Activated T-cell treated with anti-CD3 and anti-CD28 coated beads, Interleukin-2, amount 50 U/mL, for 72 hours (primary cell): ENCODE results near the gene HLTF. TPM values are rescaled to one million over a fixed set of nuclear protein-coding genes. Genes with fewer than 3 reads are reported as not detected.

Experiments
- ATAC-seq, 2 donors: fragments of 150-1000 bp; cut with Tn5 transposase; replicated peaks in 1 of 2; 2 replicates each; pipeline ENCODE4 v1.10.0; 2021; ENCODE audit warnings: moderate library complexity in 2 of 2, mild to moderate bottlenecking in 1 of 2
- DNase-seq, 2 donors: peaks; one replicate each; pipeline ENCODE4 v3.0.0; 2021 to 2022; ENCODE audit warnings: mixed read lengths in 1 of 2
- H3K27ac Mint-ChIP-seq: one replicate; pipeline ENCODE4 v1.8.0; 2022; ENCODE audit warnings: mild to moderate bottlenecking, moderate library complexity, mixed read lengths
- H3K27me3 Mint-ChIP-seq: one replicate; pipeline ENCODE4 v1.8.0; 2022; ENCODE audit warnings: low read depth, mixed read lengths
- H3K36me3 Mint-ChIP-seq, 2 donors: one replicate each; pipeline ENCODE4 v1.8.0; 2022; ENCODE audit warnings: mixed read lengths in 2 of 2, mild to moderate bottlenecking in 1 of 2; ENCODE audit not compliant: insufficient read depth in 2 of 2
- H3K4me1 Mint-ChIP-seq: one replicate; pipeline ENCODE4 v1.8.0; 2022; ENCODE audit warnings: low read depth, mixed read lengths
- H3K4me3 Mint-ChIP-seq, 2 donors: one replicate each; pipeline ENCODE4 v1.8.0; 2022; ENCODE audit warnings: mild to moderate bottlenecking in 2 of 2, mixed read lengths in 2 of 2, moderate library complexity in 2 of 2
- H3K9me3 Mint-ChIP-seq, 2 donors: one replicate each; pipeline ENCODE4 v1.8.0; 2022; ENCODE audit warnings: mixed read lengths in 2 of 2
- total RNA-seq, 2 donors: library from RNA; stranded (reverse); gene quantifications; one replicate each; pipeline ENCODE4 v1.2.3, GENCODE V29; 2022

HLTF gene
- total RNA-seq, 2 donors from 2014 or later: 28.0 to 31.9 TPM

GRCh38 chr3:149023951-149024350 is 62.4 kb downstream of the HLTF start:
- ATAC-seq (no peak), DNase-seq (no peak)
- Mint-ChIP-seq H3K27ac (peak overlapping the region; percentile 42), H3K4me3 (no peak overlapping the region), H3K9me3 (peaks cover 0 to 3% of the 10 kb centered on the region in 2 donors), H3K36me3 (peaks cover 6 to 14% of the 10 kb centered on the region in 2 donors), H3K27me3 (no peaks in the 10 kb centered on the region), H3K4me1 (peaks cover 5% of the 10 kb centered on the region)

GRCh38 chr3:149021830-149022229 is 64.5 kb downstream of the HLTF start:
- H3K36me3 Mint-ChIP-seq: peaks cover 6 to 11% of the 10 kb centered on the region in 2 donors
- no peak for ATAC-seq
- no peak for DNase-seq
- peak overlapping the region; percentile 22 for H3K27ac Mint-ChIP-seq
- no peak overlapping the region for H3K4me3 Mint-ChIP-seq
- H3K9me3 Mint-ChIP-seq: peaks cover 0 to 3% of the 10 kb centered on the region in 2 donors
- no peaks in the 10 kb centered on the region for H3K27me3 Mint-ChIP-seq
- H3K4me1 Mint-ChIP-seq: peaks cover 6% of the 10 kb centered on the region

GRCh38 chr3:149020839-149021252 is 65.5 kb downstream of the HLTF start:
- Mint-ChIP-seq H3K9me3 (peaks cover 0 to 3% of the 10 kb centered on the region in 2 donors), H3K36me3 (peaks cover 6 to 11% of the 10 kb centered on the region in 2 donors), H3K4me3 (peak overlapping the region in 1 of 2 donors; percentile 2), H3K4me1 (peaks cover 12% of the 10 kb centered on the region), H3K27me3 (no peaks in the 10 kb centered on the region), H3K27ac (no peak overlapping the region)
- no peak for DNase-seq
- peak; percentile 19 to 57 for ATAC-seq

GRCh38 chr3:149020196-149020838 is 66.0 kb downstream of the HLTF start:
- H3K4me3 Mint-ChIP-seq: peak overlapping the region in 1 of 2 donors; percentile 8
- peak in 1 of 2 donors; percentile 6 for ATAC-seq
- H3K27me3 Mint-ChIP-seq: no peaks in the 10 kb centered on the region
- peaks cover 6 to 11% of the 10 kb centered on the region in 2 donors for H3K36me3 Mint-ChIP-seq
- H3K4me1 Mint-ChIP-seq: peaks cover 12% of the 10 kb centered on the region
- H3K27ac Mint-ChIP-seq: no peak overlapping the region
- DNase-seq: no peak
- H3K9me3 Mint-ChIP-seq: peaks cover 0 to 3% of the 10 kb centered on the region in 2 donors

- peaks cover 0 to under 1% of the 10 kb centered on the region in 2 donors for H3K9me3 Mint-ChIP-seq
- H3K36me3 Mint-ChIP-seq: peaks cover 5 to 6% of the 10 kb centered on the region in 2 donors
- no peak overlapping the region for H3K27ac Mint-ChIP-seq
- no peak for DNase-seq
- ATAC-seq: no peak
- H3K4me3 Mint-ChIP-seq: no peak overlapping the region
- H3K4me1 Mint-ChIP-seq: peaks cover 12% of the 10 kb centered on the region
- H3K27me3 Mint-ChIP-seq: no peaks in the 10 kb centered on the region
These were observed 66.8 kb downstream of the HLTF start for GRCh38 chr3:149019580-149019979.

- H3K27me3 Mint-ChIP-seq: no peaks in the 10 kb centered on the region
- no peak overlapping the region for H3K4me3 Mint-ChIP-seq
- H3K36me3 Mint-ChIP-seq: peaks cover 2 to 7% of the 10 kb centered on the region in 2 donors
- H3K4me1 Mint-ChIP-seq: peaks cover 12% of the 10 kb centered on the region
- DNase-seq (no peak), ATAC-seq (no peak)
- no peak overlapping the region for H3K27ac Mint-ChIP-seq
- H3K9me3 Mint-ChIP-seq: no peaks in the 10 kb centered on the region
These were observed 68.1 kb downstream of the HLTF start for GRCh38 chr3:149018247-149018646.

- ATAC-seq: peak; percentile 76 to 78
- Mint-ChIP-seq H3K9me3 (no peaks in the 10 kb centered on the region), H3K4me3 (peak overlapping the region in 1 of 2 donors; percentile 11), H3K27me3 (no peaks in the 10 kb centered on the region), H3K4me1 (peaks cover 12% of the 10 kb centered on the region), H3K27ac (peak overlapping the region; percentile 43), H3K36me3 (peaks cover 0 to 7% of the 10 kb centered on the region in 2 donors)
- DNase-seq: no peak
These were observed 69.4 kb downstream of the HLTF start for GRCh38 chr3:149016669-149017541.

- ATAC-seq (no peak), DNase-seq (no peak)
- H3K9me3 Mint-ChIP-seq: no peaks in the 10 kb centered on the region
- H3K36me3 Mint-ChIP-seq: peaks cover 0 to 8% of the 10 kb centered on the region in 2 donors
- H3K27ac Mint-ChIP-seq: no peak overlapping the region
- H3K4me1 Mint-ChIP-seq: peaks cover 12% of the 10 kb centered on the region
- H3K4me3 Mint-ChIP-seq: no peak overlapping the region
- no peaks in the 10 kb centered on the region for H3K27me3 Mint-ChIP-seq
These were observed 70.1 kb downstream of the HLTF start for GRCh38 chr3:149016242-149016641.

GRCh38 chr3:149015393-149015792 is 70.9 kb downstream of the HLTF start:
- no peaks in the 10 kb centered on the region for H3K27me3 Mint-ChIP-seq
- no peak overlapping the region for H3K27ac Mint-ChIP-seq
- H3K36me3 Mint-ChIP-seq: peaks cover 0 to 11% of the 10 kb centered on the region in 2 donors
- DNase-seq (no peak), ATAC-seq (no peak)
- H3K9me3 Mint-ChIP-seq: no peaks in the 10 kb centered on the region
- H3K4me1 Mint-ChIP-seq: peaks cover 12% of the 10 kb centered on the region
- no peak overlapping the region for H3K4me3 Mint-ChIP-seq

- no peaks in the 10 kb centered on the region for H3K9me3 Mint-ChIP-seq
These were observed 72.6 kb downstream of the HLTF start for GRCh38 chr3:149013726-149014125.

GRCh38 chr3:149011676-149012075 is 74.7 kb downstream of the HLTF start:
- ATAC-seq (no peak), DNase-seq (no peak)
- peaks cover 0 to 16% of the 10 kb centered on the region in 2 donors for H3K36me3 Mint-ChIP-seq
- H3K27me3 Mint-ChIP-seq: no peaks in the 10 kb centered on the region
- no peak overlapping the region for H3K27ac Mint-ChIP-seq
- H3K9me3 Mint-ChIP-seq: no peaks in the 10 kb centered on the region
- no peak overlapping the region for H3K4me3 Mint-ChIP-seq
- H3K4me1 Mint-ChIP-seq: peaks cover 8% of the 10 kb centered on the region

More at GRCh38 chr3:149013726-149014125, 72.6 kb downstream of the HLTF start:
- DNase-seq (no peak), ATAC-seq (no peak)
- Mint-ChIP-seq H3K27ac (no peak overlapping the region), H3K4me1 (peaks cover 10% of the 10 kb centered on the region), H3K36me3 (peaks cover 0 to 14% of the 10 kb centered on the region in 2 donors), H3K27me3 (no peaks in the 10 kb centered on the region), H3K4me3 (no peak overlapping the region)

- Mint-ChIP-seq H3K27me3 (no peaks in the 10 kb centered on the region), H3K4me1 (peaks cover 4% of the 10 kb centered on the region), H3K4me3 (no peak overlapping the region), H3K27ac (peak overlapping the region; percentile 8), H3K9me3 (no peaks in the 10 kb centered on the region), H3K36me3 (peaks cover 0 to 16% of the 10 kb centered on the region in 2 donors)
- no peak for DNase-seq
- ATAC-seq: no peak
These were observed 75.4 kb downstream of the HLTF start for GRCh38 chr3:149010966-149011365.

GRCh38 chr3:149010504-149010951 is 75.8 kb downstream of the HLTF start:
- Mint-ChIP-seq H3K27ac (peak overlapping the region; percentile 8), H3K9me3 (no peaks in the 10 kb centered on the region), H3K36me3 (peaks cover 0 to 16% of the 10 kb centered on the region in 2 donors), H3K4me1 (peaks cover 4% of the 10 kb centered on the region), H3K4me3 (no peak overlapping the region), H3K27me3 (no peaks in the 10 kb centered on the region)
- ATAC-seq (no peak), DNase-seq (no peak)
